Colon (tissue), 2 donors: ENCODE measurements around the gene CCP110.

Experiments used
- FAIRE-seq: peaks from 2 replicates; lab custom pipeline; 2012; peaks lifted over from hg19 to GRCh38; lab: Jason Lieb, UNC
- donor health status: control.
- donor health status: control.

CCP110 gene

DNA sequence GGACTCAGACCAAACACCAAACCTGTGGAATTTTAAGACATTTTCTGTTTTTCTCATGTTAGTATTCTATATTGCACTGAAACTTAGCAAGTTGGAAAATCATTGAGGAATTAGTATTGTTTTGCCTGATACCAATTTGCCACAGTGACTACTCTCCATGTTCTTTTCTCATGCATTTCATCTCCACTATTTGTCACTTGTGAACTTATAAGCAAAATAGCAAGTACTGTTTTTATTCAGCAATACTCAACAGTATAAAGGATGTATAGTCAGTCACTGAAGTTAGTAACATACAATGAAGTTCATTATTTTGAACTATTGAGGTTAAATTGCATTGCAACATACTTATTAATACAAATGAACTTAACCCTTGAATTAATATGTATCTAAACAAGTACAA lies 25.9 kb downstream of the CCP110 start:
- FAIRE-seq = no peak

- peak; percentile 5 for FAIRE-seq
These were observed 31.6 kb downstream of the CCP110 start, which contains the start of gene VPS35L for GRCh38 chr16:19555186-19555937. Gene VPS35L (plus strand): TSS chr16:19555703. CDS start chr16:19555730, 27 bp downstream.

DNA sequence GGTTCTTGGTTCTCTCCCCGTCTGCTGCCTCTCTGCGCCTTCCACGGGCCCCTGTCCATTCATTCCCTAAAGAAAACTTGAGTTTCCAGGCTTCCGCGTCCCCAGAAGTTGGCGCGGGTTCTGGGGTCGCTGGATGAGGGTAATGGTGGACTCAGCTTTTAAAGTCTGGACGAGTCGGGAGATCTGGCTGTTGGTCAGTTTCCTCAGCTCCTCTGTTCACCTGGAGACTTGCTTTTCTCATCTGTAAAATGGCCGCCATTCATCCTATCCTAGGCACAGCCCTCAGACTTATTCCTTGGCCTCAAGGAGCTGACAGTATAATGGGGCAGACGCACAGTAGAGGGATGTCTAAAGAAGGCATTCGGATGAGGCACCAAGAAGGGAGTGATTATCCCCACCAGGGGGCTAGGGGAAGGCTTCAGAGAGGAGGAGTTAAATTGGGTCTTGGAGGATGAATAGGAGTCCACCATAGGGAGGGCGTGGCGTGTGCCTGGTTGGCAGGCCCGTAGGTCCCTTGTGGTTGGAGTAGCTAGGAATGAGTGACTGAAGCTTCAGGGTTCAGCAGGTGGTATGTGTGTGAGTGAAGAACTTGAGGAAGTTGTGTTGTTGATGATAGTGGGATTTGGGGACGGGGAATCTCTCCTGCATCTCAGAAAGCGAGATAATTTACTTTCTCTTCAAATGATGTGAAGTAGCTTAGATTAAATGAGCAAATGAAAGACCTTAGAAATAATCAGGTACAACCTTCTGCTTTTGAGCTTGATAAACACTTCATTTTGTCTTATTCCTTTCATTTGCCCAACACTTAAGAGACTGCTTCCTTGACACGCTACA lies 32.4 kb downstream of the CCP110 start:
- FAIRE-seq = no peak

- no peak for FAIRE-seq
These were observed 35.6 kb downstream of the CCP110 start for GRCh38 chr16:19559242-19559910.

DNA sequence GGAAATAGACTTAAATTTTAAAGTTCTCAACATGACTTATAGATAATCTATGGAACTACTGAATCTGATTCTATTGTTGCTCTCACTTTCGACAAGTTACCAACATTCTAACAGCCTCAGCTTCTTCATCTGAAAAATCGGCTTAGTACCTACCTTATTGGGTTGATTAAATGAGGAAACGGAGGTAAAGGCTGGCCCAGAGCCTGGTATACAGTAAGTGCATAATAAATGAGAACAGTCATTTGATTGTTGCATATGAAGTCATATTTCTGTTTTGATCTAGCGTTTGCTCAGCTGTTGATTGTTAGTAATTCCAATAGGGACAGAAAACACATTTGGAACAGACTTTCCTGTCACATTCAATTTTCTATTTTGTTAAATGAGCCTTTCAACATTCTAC lies 36.3 kb downstream of the CCP110 start:
- FAIRE-seq = no peak

GRCh38 chr16:19563377-19563776 lies 39.6 kb downstream of the CCP110 start:
- FAIRE-seq = no peak

DNA sequence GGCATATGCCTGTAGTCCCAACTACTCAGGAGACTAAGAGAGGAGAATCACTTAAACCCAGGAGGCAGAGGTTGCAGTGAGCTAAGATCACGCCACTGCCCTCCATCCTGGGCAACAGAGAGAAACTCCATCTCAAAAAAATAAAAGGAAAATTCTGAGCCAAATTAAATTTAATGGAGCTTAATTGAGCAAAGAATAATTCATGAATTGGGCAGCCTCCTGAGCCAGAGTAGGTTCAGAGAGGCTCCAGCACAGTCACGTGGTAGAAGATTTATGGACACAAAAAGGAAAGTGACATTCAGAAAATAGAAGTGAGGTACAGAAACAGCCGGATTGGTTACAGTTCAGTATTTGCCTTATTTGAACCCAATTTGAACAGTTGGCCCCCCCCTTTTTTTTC lies 42.6 kb downstream of the CCP110 start:
- no peak for FAIRE-seq

- no peak for FAIRE-seq
These were observed 43.8 kb downstream of the CCP110 start for GRCh38 chr16:19567560-19567959.

DNA sequence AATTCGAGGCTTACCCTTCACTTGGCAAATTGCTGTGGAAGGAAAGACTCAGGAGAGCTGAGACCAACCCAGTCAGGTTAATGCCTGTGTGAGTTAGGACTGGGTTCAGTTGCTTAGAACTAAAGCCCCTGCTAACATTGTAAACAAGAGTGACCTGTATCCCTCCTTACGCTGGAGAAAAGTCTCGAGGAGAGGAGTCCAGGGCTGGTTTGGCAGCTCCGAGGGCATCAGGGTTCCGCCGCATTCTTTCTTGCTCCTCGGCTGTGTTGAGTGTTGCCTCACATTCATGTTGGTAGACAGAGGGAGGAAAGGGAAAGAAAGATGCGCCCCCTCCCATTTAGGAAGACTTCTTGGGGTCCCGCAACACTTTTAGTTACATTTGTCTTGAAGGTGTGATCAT lies 50.3 kb downstream of the CCP110 start:
- FAIRE-seq = no peak

DNA sequence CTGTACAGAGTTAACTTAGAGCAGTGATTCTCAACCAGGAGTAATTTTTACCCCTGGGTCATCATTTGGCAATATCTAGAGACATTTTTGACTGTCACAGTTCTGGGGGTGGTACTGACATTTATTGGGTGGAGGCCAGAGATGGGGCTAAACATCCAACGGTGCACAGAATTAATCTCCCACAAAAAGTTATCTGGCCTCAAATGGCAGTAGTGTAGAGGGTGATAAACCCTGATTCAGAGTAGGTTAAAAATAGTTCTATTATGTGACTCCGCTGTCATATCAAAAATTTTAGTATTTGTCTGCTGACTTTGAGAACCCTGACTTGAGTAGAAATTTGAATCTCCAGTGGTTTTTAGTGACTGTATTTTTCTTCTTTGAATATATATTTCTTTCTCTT lies 50.9 kb downstream of the CCP110 start:
- no peak for FAIRE-seq

GRCh38 chr16:19578378-19578971 lies 54.7 kb downstream of the CCP110 start:
- no peak for FAIRE-seq

DNA sequence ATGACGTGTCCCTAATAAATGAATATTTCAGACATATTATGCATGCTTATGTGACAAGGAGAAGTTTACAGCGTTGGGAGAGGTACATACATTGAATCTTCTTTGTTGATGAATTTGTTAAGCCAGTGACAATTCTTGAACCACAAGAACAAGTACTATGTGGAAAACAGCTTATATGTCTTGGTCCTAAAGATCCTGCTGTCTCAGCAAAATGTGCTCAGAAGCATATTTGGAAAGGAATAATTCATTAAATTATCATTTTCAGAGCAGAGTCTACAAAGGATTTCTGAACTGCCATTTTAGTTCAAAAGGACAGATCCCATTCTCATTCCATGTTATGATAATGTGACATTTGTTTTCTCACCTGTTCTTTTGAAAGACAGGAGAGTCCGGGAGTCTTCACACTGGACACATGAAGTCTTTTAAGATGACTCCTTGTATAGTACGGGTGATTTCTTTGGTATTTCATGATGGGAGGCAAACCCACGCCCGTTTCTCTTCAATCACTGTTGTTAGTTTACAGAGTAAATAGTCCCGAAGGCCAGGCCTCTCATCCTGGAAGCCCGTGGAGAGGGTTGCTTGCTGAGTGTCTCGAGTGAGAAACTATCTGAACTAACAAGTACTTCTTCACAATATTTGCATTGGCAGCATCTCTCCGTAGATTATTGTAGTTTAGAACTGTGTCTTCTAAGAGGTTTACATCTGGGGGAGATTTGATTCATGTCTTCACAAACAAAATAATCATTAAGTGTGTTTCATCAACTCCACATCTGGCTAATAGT lies 58.5 kb downstream of the CCP110 start:
- FAIRE-seq = no peak

DNA sequence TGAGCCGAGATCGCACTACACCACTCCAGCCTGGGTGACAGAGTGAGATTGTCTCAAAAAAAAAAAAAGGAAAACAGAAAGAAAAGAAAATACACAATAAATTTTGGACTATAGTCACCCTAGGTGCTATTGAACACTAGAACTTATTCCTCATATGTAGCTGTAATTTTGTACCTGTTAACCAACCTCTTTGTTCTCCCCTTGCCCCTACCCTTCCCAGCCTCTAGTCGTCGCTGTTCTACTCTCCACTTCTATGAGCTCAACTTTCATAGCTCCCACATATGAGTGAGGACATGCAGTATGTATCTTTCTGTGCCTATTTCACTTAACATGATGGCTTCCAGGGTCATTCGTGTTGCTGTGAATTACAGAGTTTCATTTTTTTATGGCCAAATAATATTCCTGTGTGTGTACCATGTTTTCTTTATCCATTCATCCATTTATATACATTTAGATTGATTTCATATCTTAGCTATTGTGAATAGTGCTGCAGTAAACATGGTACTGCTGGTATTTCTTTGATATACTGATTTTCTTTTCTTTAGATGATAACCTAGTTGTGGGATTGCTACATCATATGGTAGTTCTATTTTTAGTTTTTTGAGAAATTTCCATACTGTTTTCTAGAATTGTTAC lies 60.0 kb downstream of the CCP110 start:
- FAIRE-seq = no peak

- FAIRE-seq = no peak
These were observed 64.9 kb downstream of the CCP110 start for GRCh38 chr16:19588661-19589060.

GRCh38 chr16:19589106-19589505 lies 65.4 kb downstream of the CCP110 start:
- no peak for FAIRE-seq

DNA sequence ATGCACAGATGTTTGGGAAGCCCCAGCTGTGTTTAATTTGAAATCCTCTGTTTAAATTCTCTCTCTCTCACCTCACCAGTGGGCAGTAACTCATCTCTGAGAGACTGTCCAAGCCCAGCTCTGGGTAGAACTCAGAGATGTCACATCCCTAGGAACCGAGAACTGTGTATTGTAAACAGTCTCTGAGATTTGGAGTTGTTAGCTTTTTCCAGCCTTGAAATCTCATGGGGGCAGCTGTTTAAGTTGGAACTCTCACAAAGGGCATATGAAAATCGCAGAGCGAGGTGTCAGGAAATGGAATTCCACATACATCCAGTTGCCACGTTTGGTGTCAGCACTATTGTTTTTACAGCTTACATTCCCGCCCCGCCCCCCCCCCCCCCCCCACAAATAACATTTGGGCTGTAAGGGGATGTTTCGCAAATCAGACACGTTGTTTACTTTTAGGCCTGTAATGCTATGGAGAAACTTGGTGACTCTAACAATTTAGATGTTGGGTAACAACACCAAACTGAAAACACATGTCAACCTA lies 66.1 kb downstream of the CCP110 start:
- FAIRE-seq = no peak

DNA sequence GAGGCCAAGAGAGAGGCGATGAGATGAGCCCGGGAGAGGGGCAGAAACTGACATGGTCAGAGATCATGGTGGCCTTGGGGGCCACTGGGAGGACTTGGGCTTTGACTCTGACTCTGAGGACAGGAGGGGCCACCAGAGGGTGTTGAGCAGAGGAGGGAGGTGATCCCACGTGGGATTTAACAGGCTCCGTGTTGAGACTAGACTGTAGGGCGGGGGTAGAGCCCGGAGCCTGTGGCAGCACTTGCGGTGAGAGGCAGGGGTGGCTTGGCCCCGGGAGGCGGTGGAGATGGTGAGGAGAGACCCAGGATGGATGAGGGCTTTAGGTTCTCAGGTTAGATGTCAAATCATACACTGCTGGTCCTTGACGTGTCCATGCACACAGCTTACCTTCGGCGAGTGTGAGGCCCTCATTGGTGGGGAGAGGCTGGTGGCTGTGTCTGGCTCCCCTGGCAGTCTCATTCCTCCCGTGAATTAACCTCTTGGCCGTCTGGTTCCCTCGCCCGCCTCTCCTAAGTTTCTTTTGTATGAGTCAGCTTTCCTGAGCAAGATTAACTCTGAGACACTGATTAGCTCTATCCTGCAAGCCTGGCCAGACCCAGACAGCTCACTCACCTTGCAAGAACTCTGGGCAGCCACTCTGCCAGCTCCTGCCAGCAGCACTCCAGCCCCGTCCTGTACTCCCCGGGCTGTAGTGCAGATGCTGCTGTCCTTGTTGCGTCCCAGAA lies 71.5 kb downstream of the CCP110 start:
- no peak for FAIRE-seq

DNA sequence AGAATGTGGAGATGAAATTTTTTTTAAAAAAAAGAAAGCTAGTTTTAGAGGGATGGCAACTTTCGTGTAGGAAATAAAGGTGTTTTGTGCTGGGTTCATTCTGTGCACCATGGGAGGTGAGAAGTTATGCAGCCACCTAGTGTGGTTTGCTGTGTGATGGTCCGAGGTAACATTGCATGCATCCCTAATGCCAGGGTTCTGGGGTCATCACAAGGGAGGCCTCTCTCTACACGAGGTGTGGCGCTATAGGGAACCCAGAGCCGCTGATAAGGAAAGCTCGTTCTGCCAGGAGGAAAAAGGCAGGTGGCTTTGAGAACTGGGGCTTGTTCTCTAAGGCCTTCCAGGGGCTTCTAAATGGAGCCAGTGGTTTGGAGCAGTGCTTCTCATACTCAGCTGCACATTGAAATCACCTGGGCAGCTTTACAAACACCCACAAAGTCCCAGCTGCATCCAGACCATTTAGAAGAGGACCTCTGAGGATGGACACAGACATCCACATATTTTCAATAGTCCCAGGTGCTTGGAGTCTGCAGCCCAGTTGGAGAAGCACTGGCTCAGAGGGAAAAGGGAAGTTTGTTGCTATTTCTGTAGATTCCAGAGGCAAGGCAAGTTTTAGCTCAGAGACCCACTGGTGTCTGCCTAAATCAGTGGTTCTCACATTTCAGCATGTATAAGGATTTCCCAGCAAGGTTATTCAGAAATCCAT lies 75.2 kb downstream of the CCP110 start:
- FAIRE-seq = no peak

- no peak for FAIRE-seq
These were observed 76.4 kb downstream of the CCP110 start for GRCh38 chr16:19599968-19600716.
